ENCODE results near the gene TMEM86B. TPM values are rescaled to one million over a fixed set of nuclear protein-coding genes. Genes with fewer than 3 reads are reported as not detected.

TMEM86B gene
- total RNA-seq, 1 experiment from 2014 or later: 4.8 TPM

- Histone ChIP-seq H3K27ac (ENCODE audit: low read depth, low read length, poor library complexity, severe bottlenecking) (peak overlapping the region; percentile 98), H3K9me3 (ENCODE audit: low read depth, low read length, poor library complexity, severe bottlenecking) (no peaks in the 10 kb centered on the region), H3K4me1 (ENCODE audit: insufficient read depth, low read length, poor library complexity, severe bottlenecking) (peaks cover 3% of the 10 kb centered on the region), H3K4me3 (ENCODE audit: low read depth, low read length, poor library complexity, severe bottlenecking) (peak overlapping the region; percentile 66), H3K36me3 (ENCODE audit: insufficient read depth, low read length, poor library complexity, severe bottlenecking) (no peaks in the 10 kb centered on the region), H3K27me3 (replicated peaks; ENCODE audit: insufficient read depth, low read depth, low read length, poor library complexity) (no peaks in the 10 kb centered on the region)
- intact Hi-C loops (cut with micrococcal nuclease; ENCODE audit: unreplicated experiment): loop anchor here (1.0 to 5.0 kb wide), 2 partner anchors 39 to 43 kb away; partner anchors contain the start of gene PPP6R1
- DNase-seq (ENCODE audit: low spot score): peak; percentile 98
- ChIA-PET POLR2A (ENCODE audit: low non-redundant PET) (interaction anchor here (0.8 kb wide), 1 partner anchor 62 kb away, joined by 3 read pairs; no protein-coding TSS in a partner anchor), CTCF (interaction anchor here (0.7 to 1.0 kb wide), 2 partner anchors 76 to 85 kb away, joined by 3 to 4 read pairs; no protein-coding TSS in a partner anchor)
- TSS peak; percentile 55 for BruUV-seq (replicated peaks)
- TF ChIP-seq EZH2 (IDR thresholded peaks at IDR 0.05; ENCODE audit: borderline replicate concordance, low read depth, low read length, poor library complexity, severe bottlenecking) (no peak), CTCF (conservative IDR thresholded peaks at IDR 0.05; ENCODE audit: low read depth, low read length) (no peak)
Observed at GRCh38 chr19:55216461-55217198, 11.9 kb downstream of the TMEM86B start.

- ChIA-PET POLR2A (ENCODE audit: low non-redundant PET) (no interaction called here), CTCF (no interaction called here)
- no peak for DNase-seq (ENCODE audit: low spot score)
- Histone ChIP-seq H3K4me3 (ENCODE audit: low read depth, low read length, poor library complexity, severe bottlenecking) (no peak overlapping the region), H3K27me3 (replicated peaks; ENCODE audit: insufficient read depth, low read depth, low read length, poor library complexity) (no peaks in the 10 kb centered on the region), H3K9me3 (ENCODE audit: low read depth, low read length, poor library complexity, severe bottlenecking) (no peaks in the 10 kb centered on the region), H3K4me1 (ENCODE audit: insufficient read depth, low read length, poor library complexity, severe bottlenecking) (peaks cover 3% of the 10 kb centered on the region), H3K36me3 (ENCODE audit: insufficient read depth, low read length, poor library complexity, severe bottlenecking) (no peaks in the 10 kb centered on the region), H3K27ac (ENCODE audit: low read depth, low read length, poor library complexity, severe bottlenecking) (no peak overlapping the region)
- BruUV-seq (replicated peaks): no TSS peak
- intact Hi-C loops (cut with micrococcal nuclease; ENCODE audit: unreplicated experiment): no loop called here
- TF ChIP-seq EZH2 (IDR thresholded peaks at IDR 0.05; ENCODE audit: borderline replicate concordance, low read depth, low read length, poor library complexity, severe bottlenecking) (no peak), CTCF (conservative IDR thresholded peaks at IDR 0.05; ENCODE audit: low read depth, low read length) (no peak)
Observed at GRCh38 chr19:55213547-55213946, 15.0 kb downstream of the TMEM86B start.

GRCh38 chr19:55212447-55212846, 16.1 kb downstream of the TMEM86B start:
- no TSS peak for BruUV-seq (replicated peaks)

More at GRCh38 chr19:55212447-55212846, 16.1 kb downstream of the TMEM86B start:
- H3K27ac ChIP-seq (ENCODE audit: low read depth, low read length, poor library complexity, severe bottlenecking): no peak overlapping the region
- intact Hi-C loops (cut with micrococcal nuclease; ENCODE audit: unreplicated experiment): no loop called here
- peak; percentile 53 for DNase-seq (ENCODE audit: low spot score)
- TF ChIP-seq CTCF (conservative IDR thresholded peaks at IDR 0.05; ENCODE audit: low read depth, low read length) (peak; percentile 48), EZH2 (IDR thresholded peaks at IDR 0.05; ENCODE audit: borderline replicate concordance, low read depth, low read length, poor library complexity, severe bottlenecking) (no peak)
- H3K27me3 ChIP-seq (replicated peaks; ENCODE audit: insufficient read depth, low read depth, low read length, poor library complexity): no peaks in the 10 kb centered on the region
- ChIA-PET CTCF (no interaction called here), POLR2A (ENCODE audit: low non-redundant PET) (no interaction called here)
- H3K4me3 ChIP-seq (ENCODE audit: low read depth, low read length, poor library complexity, severe bottlenecking): no peak overlapping the region
- H3K9me3 ChIP-seq (ENCODE audit: low read depth, low read length, poor library complexity, severe bottlenecking): no peaks in the 10 kb centered on the region
- H3K4me1 ChIP-seq (ENCODE audit: insufficient read depth, low read length, poor library complexity, severe bottlenecking): peaks cover 3% of the 10 kb centered on the region
- H3K36me3 ChIP-seq (ENCODE audit: insufficient read depth, low read length, poor library complexity, severe bottlenecking): no peaks in the 10 kb centered on the region

Data from A673 (cell line).